Vagina (tissue), 2 donors: Measurements from ENCODE around the gene ATXN1.

Experiments used
- CTCF ChIP-seq, 3 experiments: fragments of 450-650 bp in 2 of 3; fragments of 200-600 bp in 1 of 3; sonication (generic) in 1 of 3; IDR thresholded peaks; one replicate each; pipeline ENCODE4 v1.5.1; 2017 to 2019; ENCODE audit warnings: antibody characterized with exemption in 3 of 3, mild to moderate bottlenecking in 2 of 3, moderate library complexity in 2 of 3
- POLR2A ChIP-seq, 2 donors: fragments of 450-650 bp; IDR thresholded peaks; one replicate each; pipeline ENCODE4 v1.6.1; 2017; ENCODE audit warnings: antibody characterized with exemption in 2 of 2, mild to moderate bottlenecking in 2 of 2, moderate library complexity in 2 of 2

- no peak for TF ChIP-seq CTCF (IDR thresholded peaks at IDR 0.05)
- no peak for TF ChIP-seq POLR2A (IDR thresholded peaks at IDR 0.05)
Measured at GRCh38 chr6:16656451-16656850, 104.8 kb downstream of the ATXN1 start.
